HCT116 (cell line): ENCODE data around the gene DCAF4.

ENCODE experiments used
- CTCF ChIP-seq, 3 experiments: fragments of 200-600 bp in 1 of 3; sonication (generic) in 1 of 3; IDR thresholded peaks in 2 of 3; conservative IDR thresholded peaks in 1 of 3; 2 replicates each; pipeline ENCODE4 v1.5.1; 2012 to 2017; ENCODE audit warnings: low read depth in 2 of 3, low read length in 2 of 3, antibody characterized with exemption in 1 of 3, borderline replicate concordance in 1 of 3, control low read depth in 1 of 3, mild to moderate bottlenecking in 1 of 3, mixed read lengths in 1 of 3, mixed run types in 1 of 3, moderate library complexity in 1 of 3; ENCODE audit not compliant: insufficient read depth in 1 of 3
- POLR2AphosphoS5 ChIP-seq: IDR thresholded peaks from 2 replicates; pipeline ENCODE4 v1.6.1; 2011; ENCODE audit warnings: mild to moderate bottlenecking, low read depth, low read length, moderate library complexity

- TF ChIP-seq CTCF (IDR thresholded peaks at IDR 0.05 in 2 of 3, conservative IDR thresholded peaks at IDR 0.05 in 1 of 3; ENCODE audit: borderline replicate concordance in 1 of 3, insufficient read depth in 1 of 3, low read depth in 2 of 3, low read length in 2 of 3) (no peak), POLR2AphosphoS5 (no peak)
Measured at GRCh38 chr14:72901361-72901760, 24.9 kb upstream of the DCAF4 start.
